Central memory CD8-positive, alpha-beta T cell (primary cell): ENCODE data around the gene NDUFAB1.

Source experiments
- ATAC-seq: fragments of 150-1000 bp; cut with Tn5 transposase; replicated peaks from 2 replicates; pipeline ENCODE4 v1.10.0; 2022; ENCODE audit warnings: mild to moderate bottlenecking, moderate FRiP score, moderate number of reproducible peaks; ENCODE audit not compliant: poor library complexity, severe bottlenecking; ENCODE audit errors: extremely low read depth
- DNase-seq, 2 donors: peaks; one replicate each; pipeline ENCODE4 v3.0.0; 2021; ENCODE audit warnings: low spot score in 2 of 2
- H3K27ac Mint-ChIP-seq: one replicate; pipeline ENCODE4 v1.8.0; 2022; ENCODE audit warnings: low read depth, mild to moderate bottlenecking, moderate library complexity, mixed read lengths
- H3K27me3 Mint-ChIP-seq: one replicate; pipeline ENCODE4 v1.8.0; 2022; ENCODE audit warnings: mixed read lengths
- H3K36me3 Mint-ChIP-seq: one replicate; pipeline ENCODE4 v1.8.0; 2022; ENCODE audit warnings: mild to moderate bottlenecking, moderate library complexity, mixed read lengths; ENCODE audit not compliant: insufficient read depth
- H3K4me1 Mint-ChIP-seq: one replicate; pipeline ENCODE4 v1.8.0; 2022; ENCODE audit warnings: mixed read lengths
- H3K4me3 Mint-ChIP-seq: one replicate; pipeline ENCODE4 v1.8.0; 2022; ENCODE audit warnings: mild to moderate bottlenecking, moderate library complexity, mixed read lengths
- H3K9me3 Mint-ChIP-seq: one replicate; pipeline ENCODE4 v1.8.0; 2022; ENCODE audit warnings: mixed read lengths

Gene NDUFAB1

GRCh38 chr16:23534868-23535860, 61.0 kb downstream of the NDUFAB1 start:
- H3K27me3 Mint-ChIP-seq: no peaks in the 10 kb centered on the region
- H3K27ac Mint-ChIP-seq: no peak overlapping the region
- H3K4me3 Mint-ChIP-seq: no peak overlapping the region
- no peak for ATAC-seq
- DNase-seq: no peak
- H3K4me1 Mint-ChIP-seq: no peaks in the 10 kb centered on the region
- peaks cover 17% of the 10 kb centered on the region for H3K36me3 Mint-ChIP-seq
- no peaks in the 10 kb centered on the region for H3K9me3 Mint-ChIP-seq

GRCh38 chr16:23532448-23532847, 63.7 kb downstream of the NDUFAB1 start:
- H3K9me3 Mint-ChIP-seq: no peaks in the 10 kb centered on the region
- no peaks in the 10 kb centered on the region for H3K4me1 Mint-ChIP-seq
- H3K27ac Mint-ChIP-seq: no peak overlapping the region
- no peak for ATAC-seq
- no peak overlapping the region for H3K4me3 Mint-ChIP-seq
- no peak for DNase-seq
- H3K36me3 Mint-ChIP-seq: peaks cover 17% of the 10 kb centered on the region
- H3K27me3 Mint-ChIP-seq: no peaks in the 10 kb centered on the region
